Stomach (tissue), 9 donors: Measurements from ENCODE around the gene USP32. TPM values are rescaled to one million over a fixed set of nuclear protein-coding genes. Genes with fewer than 3 reads are reported as not detected.
A peak's percentile ranks its signal among the peaks of the same experiment; 100 is the strongest.
"Not testable (repeated sequence)": the region's sequence is repeated elsewhere in the genome, so short reads cannot be mapped to it uniquely, and the experiment has no call there.

ENCODE experiments used
- DNase-seq, 2 donors: peaks; one replicate each; pipeline versions ENCODE4 v3.0.0 to v3.0.0-alpha.2; 2013 to 2019
- H3K27ac ChIP-seq, 5 donors: fragments of 200-600 bp in 4 of 5; sonication (generic) in 4 of 5; one replicate each; pipeline ENCODE4 v1.5.1; 2013 to 2019; ENCODE audit warnings: mild to moderate bottlenecking in 1 of 5, moderate library complexity in 1 of 5
- H3K27me3 ChIP-seq, 3 donors: fragments of 200-600 bp; sonication (generic); one replicate each; pipeline ENCODE4 v1.5.1; 2017 to 2019; ENCODE audit warnings: mixed run types in 1 of 3
- H3K36me3 ChIP-seq, 4 donors: fragments of 200-600 bp; sonication (generic); 1 replicate in 3 of 4; 2 replicates in 1 of 4; pipeline ENCODE4 v1.5.1; 2016 to 2019
- H3K4me1 ChIP-seq, 4 donors: fragments of 200-600 bp; sonication (generic); one replicate each; pipeline ENCODE4 v1.5.1; 2016 to 2019
- H3K4me3 ChIP-seq, 4 donors: fragments of 200-600 bp; sonication (generic) in 3 of 4; one replicate each; pipeline ENCODE4 v1.5.1; 2016 to 2019; ENCODE audit warnings: mild to moderate bottlenecking in 1 of 4
- H3K9me3 ChIP-seq, 4 donors: fragments of 200-600 bp; sonication (generic); one replicate each; pipeline ENCODE4 v1.5.1; 2016 to 2019
- EP300 ChIP-seq: sonication (generic); formaldehyde crosslinking; IDR thresholded peaks from one replicate; pipeline ENCODE4 v1.6.1; 2017; ENCODE audit warnings: antibody characterized with exemption
- POLR2A ChIP-seq, 4 donors: fragments of 450-650 bp; IDR thresholded peaks; one replicate each; pipeline ENCODE4 v1.6.1; 2016; ENCODE audit warnings: antibody characterized with exemption in 4 of 4, control low read depth in 2 of 4, mild to moderate bottlenecking in 1 of 4, moderate library complexity in 1 of 4
- POLR2AphosphoS5 ChIP-seq, 3 donors: sonication (generic); formaldehyde crosslinking; IDR thresholded peaks; one replicate each; pipeline ENCODE4 v1.6.1; 2016; ENCODE audit warnings: antibody characterized with exemption in 3 of 3
- WGBS, 5 donors: extraction: QIAGEN DNeasy Blood & Tissue Kit in 3 of 5; methylation state at CpG; one replicate each; pipeline versions ENCODE4 v1.1.5 to v1.1.7; 2013 to 2018; 5-methylcytosine and 5-hydroxymethylcytosine counted together
- intact Hi-C: fragments of 100-400 bp; cut with DNase I; formaldehyde crosslinking; loops from one replicate; pipeline ENCODE4 v1.15.1; 2023; ENCODE audit warnings: low total_unique reads
- polyA plus RNA-seq, 3 donors: library from polyadenylated mRNA; stranded (reverse); fragments of 200-250 nt; gene quantifications; one replicate each; pipeline ENCODE4 v1.2.3, GENCODE V29; 2013
- total RNA-seq, 5 donors: library from RNA; depleted of rRNA; stranded (reverse); fragments of >200 nt; gene quantifications; one replicate each; pipeline versions ENCODE4 v1.1.0 to v1.2.3, GENCODE V29; 2014 to 2016
- TF ChIP-seq, protein P1 (sequence below), 7 experiments: fragments of 450-650 bp in 4 of 7; fragments of 200-600 bp in 3 of 7; sonication (generic) in 3 of 7; IDR thresholded peaks; one replicate each; pipeline ENCODE4 v1.5.1; 2016 to 2019; ENCODE audit warnings: antibody characterized with exemption in 7 of 7, control low read depth in 2 of 7, mild to moderate bottlenecking in 1 of 7
- donor health status: healthy with polysubstance abuse.
- donor health status: Bipolar disorder and iron deficiency.
- donor health status: healthy.

Gene USP32
- total and polyA plus RNA-seq, 8 donors = 7.5 to 70.9 (median 16.0) TPM

DNA sequence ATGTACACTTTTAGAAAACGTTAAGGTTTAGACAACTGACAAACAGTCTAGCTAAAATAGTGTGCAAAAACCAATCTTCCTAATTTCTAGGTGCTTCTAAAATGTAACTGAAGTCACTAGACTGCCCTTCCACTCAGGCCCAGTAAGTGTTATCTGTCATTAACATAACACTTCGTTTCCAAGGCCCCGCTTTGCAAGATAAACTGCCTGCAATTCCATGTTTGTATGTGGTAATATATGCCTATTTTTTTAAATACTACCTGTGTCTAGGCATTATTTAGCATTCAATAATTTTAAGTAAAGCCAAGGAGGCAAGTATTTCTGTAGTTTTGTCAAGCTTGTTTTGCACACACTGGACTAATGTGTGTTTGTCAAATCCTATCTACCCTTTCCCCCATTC lies 3.2 kb downstream of the USP32 start:
- 18 to 43% (median 23%) methylated on average over 3 of the region's 3 CpGs for WGBS, 5 donors
- TF ChIP-seq EP300 (no peak), POLR2AphosphoS5 (IDR thresholded peaks at IDR 0.05) (no peak), POLR2A (IDR thresholded peaks at IDR 0.05) (no peak)
- TF ChIP-seq, protein P1, sequence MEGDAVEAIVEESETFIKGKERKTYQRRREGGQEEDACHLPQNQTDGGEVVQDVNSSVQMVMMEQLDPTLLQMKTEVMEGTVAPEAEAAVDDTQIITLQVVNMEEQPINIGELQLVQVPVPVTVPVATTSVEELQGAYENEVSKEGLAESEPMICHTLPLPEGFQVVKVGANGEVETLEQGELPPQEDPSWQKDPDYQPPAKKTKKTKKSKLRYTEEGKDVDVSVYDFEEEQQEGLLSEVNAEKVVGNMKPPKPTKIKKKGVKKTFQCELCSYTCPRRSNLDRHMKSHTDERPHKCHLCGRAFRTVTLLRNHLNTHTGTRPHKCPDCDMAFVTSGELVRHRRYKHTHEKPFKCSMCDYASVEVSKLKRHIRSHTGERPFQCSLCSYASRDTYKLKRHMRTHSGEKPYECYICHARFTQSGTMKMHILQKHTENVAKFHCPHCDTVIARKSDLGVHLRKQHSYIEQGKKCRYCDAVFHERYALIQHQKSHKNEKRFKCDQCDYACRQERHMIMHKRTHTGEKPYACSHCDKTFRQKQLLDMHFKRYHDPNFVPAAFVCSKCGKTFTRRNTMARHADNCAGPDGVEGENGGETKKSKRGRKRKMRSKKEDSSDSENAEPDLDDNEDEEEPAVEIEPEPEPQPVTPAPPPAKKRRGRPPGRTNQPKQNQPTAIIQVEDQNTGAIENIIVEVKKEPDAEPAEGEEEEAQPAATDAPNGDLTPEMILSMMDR (IDR thresholded peaks at IDR 0.05) = no peak
- intact Hi-C loops = no loop called here
- no peaks in the 10 kb centered on the region for H3K9me3 ChIP-seq
- H3K27ac ChIP-seq = peak overlapping the region in 2 of 5 donors; percentile 30 to 97
- H3K4me3 ChIP-seq = no peak overlapping the region
- H3K4me1 ChIP-seq = peaks cover 25 to 86% (median 55%) of the 10 kb centered on the region in 4 donors
- DNase-seq = peak in 1 of 2 donors; percentile 38
- H3K36me3 ChIP-seq = no peaks in the 10 kb centered on the region
- H3K27me3 ChIP-seq = no peaks in the 10 kb centered on the region

DNA sequence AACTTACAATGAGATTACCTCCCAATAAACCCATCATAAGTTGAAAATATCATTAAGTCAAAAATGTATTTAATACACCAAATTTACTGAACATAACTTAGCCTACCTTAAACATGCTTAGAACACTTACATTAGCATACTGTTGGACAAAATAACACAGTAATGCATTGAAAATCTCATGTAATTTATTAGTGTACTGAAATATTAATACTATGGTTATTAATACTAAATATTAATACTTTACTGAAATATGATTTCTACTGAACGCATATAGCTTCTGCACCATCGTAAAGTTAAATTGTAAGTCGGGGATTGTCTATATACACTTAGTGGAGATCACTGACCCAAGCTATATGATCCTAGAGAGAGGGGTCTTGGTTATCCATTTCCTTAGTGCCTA lies 4.3 kb downstream of the USP32 start:
- intact Hi-C loops = no loop called here
- H3K9me3 ChIP-seq = no peaks in the 10 kb centered on the region
- 75 to 95% (median 89%) methylated on average over 3 of the region's 3 CpGs for WGBS, 5 donors
- no peaks in the 10 kb centered on the region for H3K36me3 ChIP-seq
- no peak overlapping the region for H3K27ac ChIP-seq
- H3K4me3 ChIP-seq = no peak overlapping the region
- no peak for TF ChIP-seq POLR2A (IDR thresholded peaks at IDR 0.05)
- H3K4me1 ChIP-seq = peaks cover 25 to 86% (median 59%) of the 10 kb centered on the region in 4 donors
- DNase-seq = no peak
- H3K27me3 ChIP-seq = no peaks in the 10 kb centered on the region

DNA sequence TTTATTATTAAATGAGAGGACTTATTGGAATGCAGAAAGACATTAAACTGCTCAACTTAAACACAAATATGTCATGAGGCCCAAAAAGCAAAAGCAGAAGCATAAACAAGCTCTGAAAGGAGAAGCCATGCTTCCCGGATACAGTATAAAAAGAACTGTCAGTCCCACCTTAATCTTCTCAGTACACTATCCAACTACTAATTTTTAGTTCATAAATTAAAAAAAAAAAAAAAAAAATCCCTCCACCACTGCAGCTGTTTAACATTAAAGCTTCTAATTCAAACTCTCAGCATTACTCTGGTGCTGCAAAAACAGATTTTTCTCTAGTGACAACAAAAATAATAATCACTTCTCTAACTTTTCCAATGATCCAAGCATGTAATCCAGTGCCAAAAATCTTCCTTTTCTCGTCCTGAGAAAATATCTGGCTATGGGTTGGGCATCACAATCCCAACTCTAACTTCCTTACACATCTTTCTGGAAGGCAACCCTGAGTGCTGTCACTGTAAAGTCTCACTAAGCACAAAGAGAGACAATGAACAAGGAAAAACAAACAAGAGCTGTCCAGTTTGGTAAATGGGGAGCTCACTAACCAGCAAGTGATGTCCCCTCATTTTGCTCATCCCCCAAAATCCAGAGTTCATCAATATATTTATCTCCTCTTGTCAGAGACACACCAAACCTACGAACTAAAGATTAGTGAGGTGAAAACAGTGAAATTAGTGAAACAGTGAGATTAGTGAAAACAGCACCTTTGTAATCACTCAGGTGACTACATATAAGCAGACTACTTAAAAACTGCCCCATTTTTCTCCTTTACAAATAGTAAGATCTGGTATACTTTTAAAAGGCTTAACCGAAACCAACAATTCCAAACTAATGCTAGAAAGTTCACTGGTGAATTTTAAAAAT lies 5.5 kb downstream of the USP32 start:
- H3K4me1 ChIP-seq = peaks cover 25 to 97% (median 61%) of the 10 kb centered on the region in 4 donors

DNA sequence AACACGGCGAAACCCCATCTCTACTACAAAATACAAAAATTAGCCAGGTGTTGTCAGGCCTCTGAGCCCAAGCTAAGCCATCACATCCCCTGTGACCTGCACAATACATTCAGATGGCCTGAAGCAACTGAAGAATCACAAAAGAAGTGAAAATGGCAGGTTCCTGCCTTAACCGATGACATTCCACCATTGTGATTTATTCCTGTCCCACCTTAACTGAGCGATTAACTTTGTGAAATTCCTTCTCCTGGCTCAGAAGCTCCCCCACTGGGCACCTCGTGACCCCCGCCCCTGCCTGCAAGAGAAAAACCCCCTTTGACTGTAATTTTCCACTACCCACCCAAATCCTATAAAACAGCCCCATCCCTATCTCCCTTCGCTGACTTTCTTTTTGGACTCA lies 7.0 kb downstream of the USP32 start:
- H3K27me3 ChIP-seq, H3K36me3 ChIP-seq, DNase-seq, intact Hi-C loops, H3K4me3 ChIP-seq, H3K27ac ChIP-seq, H3K9me3 ChIP-seq: not testable (repeated sequence)
- peaks cover 13 to 83% (median 48%) of the 10 kb centered on the region in 4 donors for H3K4me1 ChIP-seq
- WGBS, 5 donors = 93 to 97% (median 96%) methylated on average over 7 of the region's 7 CpGs

More for the DNA sequence above, 5.5 kb downstream of the USP32 start:
- H3K4me3 ChIP-seq = no peak overlapping the region
- DNase-seq = no peak
- TF ChIP-seq EP300 (no peak), POLR2A (IDR thresholded peaks at IDR 0.05) (no peak), POLR2AphosphoS5 (IDR thresholded peaks at IDR 0.05) (no peak)
- TF ChIP-seq, protein P1 (IDR thresholded peaks at IDR 0.05) = no peak
- no peaks in the 10 kb centered on the region for H3K27me3 ChIP-seq
- intact Hi-C loops = no loop called here
- H3K36me3 ChIP-seq = no peaks in the 10 kb centered on the region
- 65 to 73% (median 72%) methylated on average over 4 of the region's 4 CpGs for WGBS, 5 donors
- H3K9me3 ChIP-seq = no peaks in the 10 kb centered on the region
- H3K27ac ChIP-seq = no peak overlapping the region

DNA sequence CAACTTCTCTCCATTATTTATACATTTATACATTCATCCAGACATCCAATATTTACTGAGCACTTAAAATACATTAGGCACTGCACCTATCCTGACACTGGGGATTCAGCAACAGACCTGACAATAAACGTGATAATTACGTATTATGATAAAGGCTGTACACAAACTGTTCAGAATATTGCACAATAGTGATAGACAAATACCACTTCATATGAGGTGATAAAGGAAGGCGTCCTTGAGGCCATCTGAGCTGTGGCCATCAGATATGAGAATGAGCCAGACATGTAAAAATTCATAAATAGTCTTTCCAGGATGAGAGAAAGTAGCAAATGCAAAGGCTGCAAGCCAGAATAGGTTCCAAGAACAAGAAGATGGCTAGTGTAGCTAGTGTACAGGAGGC lies 8.6 kb downstream of the USP32 start:
- Histone ChIP-seq H3K27ac (no peak overlapping the region), H3K36me3 (no peaks in the 10 kb centered on the region), H3K4me1 (peaks cover 2 to 68% (median 34%) of the 10 kb centered on the region in 4 donors), H3K9me3 (no peaks in the 10 kb centered on the region), H3K27me3 (no peaks in the 10 kb centered on the region), H3K4me3 (no peak overlapping the region)
- TF ChIP-seq POLR2AphosphoS5 (IDR thresholded peaks at IDR 0.05) = no peak
- TF ChIP-seq POLR2A (IDR thresholded peaks at IDR 0.05) = no peak
- TF ChIP-seq EP300 = no peak
- TF ChIP-seq, protein P1 (IDR thresholded peaks at IDR 0.05) = no peak
- DNase-seq = no peak
- intact Hi-C loops = no loop called here
- WGBS, 5 donors = 42 to 63% (median 60%) methylated on average over 3 of the region's 3 CpGs
